PC-3 (cell line): Measurements from ENCODE around the gene RNF169.

ENCODE experiments used
- EZH2phosphoT487 ChIP-seq: fragments of 300-600 bp; sonication (generic); IDR thresholded peaks from 2 replicates; pipeline ENCODE4 v1.6.1; 2018; ENCODE audit warnings: mild to moderate bottlenecking, antibody characterized with exemption, low read length, borderline replicate concordance
- TF ChIP-seq, protein P1 (sequence below): fragments of 300-600 bp; sonication (generic); conservative IDR thresholded peaks from 2 replicates; pipeline ENCODE4 v1.5.1; 2017; ENCODE audit warnings: antibody characterized with exemption, low read depth, mild to moderate bottlenecking, low read length

GRCh38 chr11:74826901-74827300, 78.3 kb downstream of the RNF169 start:
- no peak for TF ChIP-seq EZH2phosphoT487
- TF ChIP-seq, protein P1, sequence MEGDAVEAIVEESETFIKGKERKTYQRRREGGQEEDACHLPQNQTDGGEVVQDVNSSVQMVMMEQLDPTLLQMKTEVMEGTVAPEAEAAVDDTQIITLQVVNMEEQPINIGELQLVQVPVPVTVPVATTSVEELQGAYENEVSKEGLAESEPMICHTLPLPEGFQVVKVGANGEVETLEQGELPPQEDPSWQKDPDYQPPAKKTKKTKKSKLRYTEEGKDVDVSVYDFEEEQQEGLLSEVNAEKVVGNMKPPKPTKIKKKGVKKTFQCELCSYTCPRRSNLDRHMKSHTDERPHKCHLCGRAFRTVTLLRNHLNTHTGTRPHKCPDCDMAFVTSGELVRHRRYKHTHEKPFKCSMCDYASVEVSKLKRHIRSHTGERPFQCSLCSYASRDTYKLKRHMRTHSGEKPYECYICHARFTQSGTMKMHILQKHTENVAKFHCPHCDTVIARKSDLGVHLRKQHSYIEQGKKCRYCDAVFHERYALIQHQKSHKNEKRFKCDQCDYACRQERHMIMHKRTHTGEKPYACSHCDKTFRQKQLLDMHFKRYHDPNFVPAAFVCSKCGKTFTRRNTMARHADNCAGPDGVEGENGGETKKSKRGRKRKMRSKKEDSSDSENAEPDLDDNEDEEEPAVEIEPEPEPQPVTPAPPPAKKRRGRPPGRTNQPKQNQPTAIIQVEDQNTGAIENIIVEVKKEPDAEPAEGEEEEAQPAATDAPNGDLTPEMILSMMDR, result no peak
